ENCODE data around the gene GLIS1. TPM values are rescaled to one million over a fixed set of nuclear protein-coding genes. Genes with fewer than 3 reads are reported as not detected.

GLIS1 gene
- total RNA-seq, 1 donor, result 2.9 TPM

- no peak overlapping the region for H3K27ac ChIP-seq (ENCODE audit: low read depth, low read length)
- H3K36me3 ChIP-seq (ENCODE audit: insufficient read depth, low read length), result no peaks in the 10 kb centered on the region
- peaks cover 13% of the 10 kb centered on the region for H3K4me1 ChIP-seq (ENCODE audit: insufficient read depth, low read length)
- H3K27me3 ChIP-seq (ENCODE audit: insufficient read depth, low read length), result peaks cover 13% of the 10 kb centered on the region
- H2AFZ ChIP-seq (ENCODE audit: low read length), result peak overlapping the region; percentile 23
- H3K79me2 ChIP-seq (ENCODE audit: insufficient read depth, low read length), result no peaks in the 10 kb centered on the region
- no peak overlapping the region for H3K4me3 ChIP-seq (ENCODE audit: insufficient read depth, low read length)
- no peak overlapping the region for H3K4me2 ChIP-seq (ENCODE audit: insufficient read depth, low read length)
- TF ChIP-seq CTCF (IDR thresholded peaks at IDR 0.05; ENCODE audit: extremely low read depth, low read depth, low read length), result no peak
- peak; percentile 96 for DNase-seq (ENCODE audit: insufficient read length, low spot score, missing footprints)
- H4K20me1 ChIP-seq (ENCODE audit: insufficient read depth, low read length), result no peaks in the 10 kb centered on the region
- H3K9me3 ChIP-seq (ENCODE audit: low read depth, low read length), result no peaks in the 10 kb centered on the region
Observed at GRCh38 chr1:53495633-53496345, 243.2 kb downstream of the GLIS1 start.

DNA sequence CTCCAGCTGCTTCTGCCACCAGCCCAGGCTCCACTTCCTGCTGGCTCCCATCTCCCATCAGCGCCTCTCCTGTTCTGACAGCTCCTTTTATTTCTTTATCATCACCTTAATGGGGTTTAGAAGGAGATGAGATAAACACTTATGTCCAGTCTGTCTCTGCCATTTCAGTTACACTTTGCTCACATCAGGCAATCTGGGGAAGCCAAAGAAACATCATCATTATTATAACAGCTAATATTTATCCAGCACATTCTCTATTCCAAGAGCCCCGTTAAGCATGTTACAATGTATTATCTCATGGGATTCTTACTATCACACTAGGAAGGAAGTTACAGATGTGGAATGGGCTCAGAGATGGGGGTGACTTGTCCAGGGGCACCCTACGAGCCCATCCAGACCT lies 248.6 kb downstream of the GLIS1 start:
- H3K4me1 ChIP-seq (ENCODE audit: insufficient read depth, low read length), result peaks cover 5% of the 10 kb centered on the region
- no peak overlapping the region for H3K27ac ChIP-seq (ENCODE audit: low read depth, low read length)
- no peak overlapping the region for H3K4me3 ChIP-seq (ENCODE audit: insufficient read depth, low read length)
- no peaks in the 10 kb centered on the region for H4K20me1 ChIP-seq (ENCODE audit: insufficient read depth, low read length)
- no peaks in the 10 kb centered on the region for H3K9me3 ChIP-seq (ENCODE audit: low read depth, low read length)
- no peaks in the 10 kb centered on the region for H3K79me2 ChIP-seq (ENCODE audit: insufficient read depth, low read length)
- DNase-seq (ENCODE audit: insufficient read length, low spot score, missing footprints), result no peak
- no peak overlapping the region for H3K4me2 ChIP-seq (ENCODE audit: insufficient read depth, low read length)
- H2AFZ ChIP-seq (ENCODE audit: low read length), result no peak overlapping the region
- no peaks in the 10 kb centered on the region for H3K36me3 ChIP-seq (ENCODE audit: insufficient read depth, low read length)
- peaks cover 41% of the 10 kb centered on the region for H3K27me3 ChIP-seq (ENCODE audit: insufficient read depth, low read length)
- no peak for TF ChIP-seq CTCF (IDR thresholded peaks at IDR 0.05; ENCODE audit: extremely low read depth, low read depth, low read length)

GRCh38 chr1:53486395-53487026 lies 252.5 kb downstream of the GLIS1 start:
- TF ChIP-seq CTCF (IDR thresholded peaks at IDR 0.05; ENCODE audit: extremely low read depth, low read depth, low read length), result no peak
- no peak for DNase-seq (ENCODE audit: insufficient read length, low spot score, missing footprints)
- H3K79me2 ChIP-seq (ENCODE audit: insufficient read depth, low read length), result no peaks in the 10 kb centered on the region
- H3K4me3 ChIP-seq (ENCODE audit: insufficient read depth, low read length), result no peak overlapping the region
- H3K4me2 ChIP-seq (ENCODE audit: insufficient read depth, low read length), result no peak overlapping the region
- H3K9me3 ChIP-seq (ENCODE audit: low read depth, low read length), result no peaks in the 10 kb centered on the region
- no peaks in the 10 kb centered on the region for H3K36me3 ChIP-seq (ENCODE audit: insufficient read depth, low read length)
- H3K27ac ChIP-seq (ENCODE audit: low read depth, low read length), result no peak overlapping the region
- peaks cover 61% of the 10 kb centered on the region for H3K27me3 ChIP-seq (ENCODE audit: insufficient read depth, low read length)
- peaks cover 4% of the 10 kb centered on the region for H3K4me1 ChIP-seq (ENCODE audit: insufficient read depth, low read length)
- no peak overlapping the region for H2AFZ ChIP-seq (ENCODE audit: low read length)
- H4K20me1 ChIP-seq (ENCODE audit: insufficient read depth, low read length), result no peaks in the 10 kb centered on the region

Measured in osteoblast (primary cell).